HAP-1 (cell line): Measurements from ENCODE around the gene IKZF1.

Source experiments
- DNase-seq, 2 experiments: peaks; one replicate each; pipeline ENCODE4 v3.0.0-alpha.2; 2016 to 2020; ENCODE audit warnings: low spot score in 2 of 2
- H3K27me3 ChIP-seq: fragments of 250-450 bp; sonication (Bioruptor Pico); 2 replicates; pipeline ENCODE4 v1.5.1; 2020; ENCODE audit warnings: low read depth, mild to moderate bottlenecking, moderate library complexity
- H3K36me3 ChIP-seq: fragments of 250-450 bp; sonication (Bioruptor Pico); replicated peaks from 2 replicates; pipeline ENCODE4 v1.5.1; 2020; ENCODE audit warnings: mild to moderate bottlenecking
- H3K4me1 ChIP-seq: fragments of 250-450 bp; sonication (Bioruptor Pico); 2 replicates; pipeline ENCODE4 v1.5.1; 2020; ENCODE audit warnings: mild to moderate bottlenecking
- H3K4me3 ChIP-seq: fragments of 250-450 bp; sonication (Bioruptor Pico); 2 replicates; pipeline ENCODE4 v1.5.1; 2020; ENCODE audit warnings: mild to moderate bottlenecking, moderate library complexity
- H3K9me3 ChIP-seq: fragments of 250-450 bp; sonication (Bioruptor Pico); 2 replicates; pipeline ENCODE4 v1.5.1; 2020; ENCODE audit warnings: mild to moderate bottlenecking, moderate library complexity
- in situ Hi-C: fragments of 300-500 bp; cut with MboI; formaldehyde crosslinking; loops from 3 replicates; pipeline ENCODE4 v1.14.3; 2020; ENCODE audit warnings: low sequenced_read_pairs, inconsistent platforms, mixed read lengths

Gene IKZF1

DNA sequence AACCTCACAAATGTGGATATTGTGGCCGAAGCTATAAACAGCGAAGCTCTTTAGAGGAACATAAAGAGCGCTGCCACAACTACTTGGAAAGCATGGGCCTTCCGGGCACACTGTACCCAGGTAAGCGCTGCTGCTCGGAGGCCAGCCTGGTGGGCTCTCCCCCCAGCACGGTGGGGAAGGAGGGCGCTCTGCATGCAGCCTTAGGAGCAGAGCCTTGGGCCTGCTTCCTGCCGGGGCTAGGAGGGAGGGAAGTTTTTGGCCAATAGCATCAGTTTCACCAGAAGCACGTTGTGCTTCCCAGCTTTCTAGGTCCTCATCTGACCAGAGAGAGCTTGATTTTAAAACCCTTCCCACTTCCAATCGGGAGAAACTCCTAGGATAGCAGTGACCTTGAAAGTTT, 82.8 kb downstream of the IKZF1 start:
- no peak for DNase-seq
- Histone ChIP-seq H3K36me3 (no peaks in the 10 kb centered on the region), H3K27me3 (no peaks in the 10 kb centered on the region), H3K4me3 (no peak overlapping the region), H3K9me3 (no peaks in the 10 kb centered on the region), H3K4me1 (no peaks in the 10 kb centered on the region)
- in situ Hi-C loops: no loop called here

GRCh38 chr7:50389961-50390360, 85.4 kb downstream of the IKZF1 start:
- in situ Hi-C loops: no loop called here
- H3K36me3 ChIP-seq: no peaks in the 10 kb centered on the region
- DNase-seq: no peak
- no peak overlapping the region for H3K4me3 ChIP-seq
- no peaks in the 10 kb centered on the region for H3K4me1 ChIP-seq
- no peaks in the 10 kb centered on the region for H3K9me3 ChIP-seq
- H3K27me3 ChIP-seq: no peaks in the 10 kb centered on the region

DNA sequence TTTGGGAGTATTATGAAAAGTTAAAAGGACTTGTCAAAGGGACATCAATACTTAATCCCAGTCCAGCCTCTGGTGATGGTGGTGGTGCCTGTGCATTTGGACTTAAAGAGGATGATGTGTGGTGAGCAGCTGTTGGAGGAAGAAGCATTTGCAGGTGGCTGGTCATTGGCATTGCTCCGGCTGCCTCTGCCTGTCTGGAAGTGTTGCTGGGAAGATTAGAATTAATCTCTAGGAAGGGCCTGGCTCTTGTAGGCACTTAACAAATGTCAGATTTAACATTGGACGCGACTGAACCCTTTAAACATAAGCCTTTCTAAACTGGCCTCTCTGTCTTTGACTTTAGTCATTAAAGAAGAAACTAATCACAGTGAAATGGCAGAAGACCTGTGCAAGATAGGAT, 86.9 kb downstream of the IKZF1 start:
- no peak overlapping the region for H3K4me3 ChIP-seq
- H3K27me3 ChIP-seq: no peaks in the 10 kb centered on the region
- in situ Hi-C loops: no loop called here
- DNase-seq: no peak
- no peaks in the 10 kb centered on the region for H3K9me3 ChIP-seq
- H3K4me1 ChIP-seq: no peaks in the 10 kb centered on the region
- H3K36me3 ChIP-seq: no peaks in the 10 kb centered on the region

GRCh38 chr7:50393076-50393475, 88.6 kb downstream of the IKZF1 start:
- no peaks in the 10 kb centered on the region for H3K9me3 ChIP-seq
- DNase-seq: no peak
- H3K4me3 ChIP-seq: no peak overlapping the region
- in situ Hi-C loops: no loop called here
- no peaks in the 10 kb centered on the region for H3K36me3 ChIP-seq
- H3K4me1 ChIP-seq: no peaks in the 10 kb centered on the region
- H3K27me3 ChIP-seq: no peaks in the 10 kb centered on the region

GRCh38 chr7:50393547-50394252, 89.2 kb downstream of the IKZF1 start:
- DNase-seq: no peak
- H3K27me3 ChIP-seq: no peaks in the 10 kb centered on the region
- H3K9me3 ChIP-seq: no peaks in the 10 kb centered on the region
- no peak overlapping the region for H3K4me3 ChIP-seq
- in situ Hi-C loops: no loop called here
- H3K4me1 ChIP-seq: no peaks in the 10 kb centered on the region
- H3K36me3 ChIP-seq: no peaks in the 10 kb centered on the region

- no peak for DNase-seq
- no peaks in the 10 kb centered on the region for H3K27me3 ChIP-seq
- H3K4me3 ChIP-seq: no peak overlapping the region
- no peaks in the 10 kb centered on the region for H3K4me1 ChIP-seq
- in situ Hi-C loops: no loop called here
- H3K36me3 ChIP-seq: no peaks in the 10 kb centered on the region
- H3K9me3 ChIP-seq: no peaks in the 10 kb centered on the region
Observed at GRCh38 chr7:50394315-50394714, 89.8 kb downstream of the IKZF1 start.

- H3K9me3 ChIP-seq: no peaks in the 10 kb centered on the region
- H3K4me3 ChIP-seq: no peak overlapping the region
- no peak for DNase-seq
- in situ Hi-C loops: no loop called here
- no peaks in the 10 kb centered on the region for H3K4me1 ChIP-seq
- H3K36me3 ChIP-seq: no peaks in the 10 kb centered on the region
- H3K27me3 ChIP-seq: no peaks in the 10 kb centered on the region
Observed at GRCh38 chr7:50396856-50397255, 92.3 kb downstream of the IKZF1 start.

- Histone ChIP-seq H3K9me3 (no peaks in the 10 kb centered on the region), H3K36me3 (no peaks in the 10 kb centered on the region), H3K4me1 (no peaks in the 10 kb centered on the region), H3K4me3 (no peak overlapping the region), H3K27me3 (no peaks in the 10 kb centered on the region)
- in situ Hi-C loops: no loop called here
- no peak for DNase-seq
Observed at GRCh38 chr7:50397320-50397970, 92.9 kb downstream of the IKZF1 start.

GRCh38 chr7:50397971-50398324, 93.4 kb downstream of the IKZF1 start:
- Histone ChIP-seq H3K9me3 (no peaks in the 10 kb centered on the region), H3K36me3 (no peaks in the 10 kb centered on the region), H3K4me1 (no peaks in the 10 kb centered on the region), H3K4me3 (no peak overlapping the region), H3K27me3 (no peaks in the 10 kb centered on the region)
- no peak for DNase-seq
- in situ Hi-C loops: no loop called here

DNA sequence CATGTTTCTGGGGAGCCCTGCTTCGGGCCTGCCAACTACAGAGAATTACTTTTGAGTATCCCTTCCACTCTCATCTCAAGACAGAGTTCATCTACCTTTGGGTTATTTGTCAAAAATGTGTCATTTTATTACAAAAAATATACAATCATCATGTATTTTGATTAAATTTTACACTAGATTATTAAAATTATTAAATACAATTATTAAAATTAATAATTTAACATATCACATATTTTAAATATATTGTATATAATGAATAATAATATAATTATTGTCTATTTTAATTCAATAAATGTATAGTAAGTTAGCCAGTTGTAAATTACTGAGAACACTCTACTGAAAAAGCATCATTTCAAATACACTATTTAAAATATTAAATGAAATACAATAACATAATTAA, 94.7 kb downstream of the IKZF1 start:
- Histone ChIP-seq H3K9me3 (no peaks in the 10 kb centered on the region), H3K36me3 (no peaks in the 10 kb centered on the region), H3K27me3 (no peaks in the 10 kb centered on the region), H3K4me3 (no peak overlapping the region), H3K4me1 (no peaks in the 10 kb centered on the region)
- no peak for DNase-seq
- in situ Hi-C loops: no loop called here

DNA sequence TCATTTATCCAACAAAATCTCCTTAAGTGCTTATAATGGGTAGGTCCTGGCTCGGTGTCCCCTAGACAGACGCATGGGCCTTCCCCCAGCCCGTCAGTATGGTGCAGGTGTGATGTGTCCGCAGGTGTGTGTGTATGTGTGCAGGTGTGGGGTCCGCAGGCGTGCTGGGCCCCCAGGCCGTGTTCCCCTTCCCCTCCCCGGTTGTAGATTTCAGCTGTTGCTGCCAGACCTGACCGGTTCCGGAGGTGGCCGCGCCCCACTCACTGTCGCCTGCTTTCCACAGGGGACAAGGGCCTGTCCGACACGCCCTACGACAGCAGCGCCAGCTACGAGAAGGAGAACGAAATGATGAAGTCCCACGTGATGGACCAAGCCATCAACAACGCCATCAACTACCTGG, 95.1 kb downstream of the IKZF1 start:
- Histone ChIP-seq H3K27me3 (no peaks in the 10 kb centered on the region), H3K4me3 (no peak overlapping the region), H3K4me1 (no peaks in the 10 kb centered on the region), H3K36me3 (no peaks in the 10 kb centered on the region), H3K9me3 (no peaks in the 10 kb centered on the region)
- DNase-seq: no peak
- in situ Hi-C loops: loop anchor here (25.0 kb wide), 1 partner anchor 312 kb away; the partner anchor contains the start of gene ZPBP

DNA sequence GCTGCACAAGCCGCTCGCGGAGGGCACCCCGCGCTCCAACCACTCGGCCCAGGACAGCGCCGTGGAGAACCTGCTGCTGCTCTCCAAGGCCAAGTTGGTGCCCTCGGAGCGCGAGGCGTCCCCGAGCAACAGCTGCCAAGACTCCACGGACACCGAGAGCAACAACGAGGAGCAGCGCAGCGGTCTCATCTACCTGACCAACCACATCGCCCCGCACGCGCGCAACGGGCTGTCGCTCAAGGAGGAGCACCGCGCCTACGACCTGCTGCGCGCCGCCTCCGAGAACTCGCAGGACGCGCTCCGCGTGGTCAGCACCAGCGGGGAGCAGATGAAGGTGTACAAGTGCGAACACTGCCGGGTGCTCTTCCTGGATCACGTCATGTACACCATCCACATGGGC, 95.6 kb downstream of the IKZF1 start:
- H3K9me3 ChIP-seq: no peaks in the 10 kb centered on the region
- H3K4me1 ChIP-seq: no peaks in the 10 kb centered on the region

GRCh38 chr7:50404392-50404791, 99.9 kb downstream of the IKZF1 start:
- no peaks in the 10 kb centered on the region for H3K4me1 ChIP-seq
- in situ Hi-C loops: loop anchor here (25.0 kb wide), 1 partner anchor 317 kb away; the partner anchor contains the start of gene ZPBP
- H3K4me3 ChIP-seq: no peak overlapping the region
- H3K9me3 ChIP-seq: no peaks in the 10 kb centered on the region
- DNase-seq: no peak
- H3K36me3 ChIP-seq: no peaks in the 10 kb centered on the region
- no peaks in the 10 kb centered on the region for H3K27me3 ChIP-seq

More for the DNA sequence above, 95.6 kb downstream of the IKZF1 start:
- H3K4me3 ChIP-seq: no peak overlapping the region
- no peaks in the 10 kb centered on the region for H3K36me3 ChIP-seq
- no peak for DNase-seq
- in situ Hi-C loops: loop anchor here (25.0 kb wide), 1 partner anchor 313 kb away; the partner anchor contains the start of gene ZPBP
- no peaks in the 10 kb centered on the region for H3K27me3 ChIP-seq

DNA sequence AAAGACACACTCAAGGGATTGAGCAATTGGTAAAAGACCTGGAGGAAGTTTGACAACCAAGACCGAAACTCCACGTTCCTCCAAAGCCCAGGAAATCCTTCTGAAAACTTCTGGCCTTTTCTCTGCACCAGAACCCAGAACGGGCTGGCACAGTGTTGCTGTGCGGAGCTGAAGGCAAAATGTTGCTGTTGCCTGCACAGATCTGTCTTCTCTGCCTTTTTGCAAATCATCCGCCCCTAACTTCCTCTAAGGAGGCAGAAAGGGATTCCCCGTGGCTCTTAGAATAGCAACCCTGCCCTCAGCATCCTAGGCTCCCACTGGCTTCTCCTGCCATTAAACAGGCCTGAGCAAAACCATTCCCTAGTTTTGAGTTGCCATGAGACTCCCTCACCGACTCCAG, 100.7 kb downstream of the IKZF1 start:
- DNase-seq: no peak
- H3K4me1 ChIP-seq: no peaks in the 10 kb centered on the region
- H3K27me3 ChIP-seq: no peaks in the 10 kb centered on the region
- H3K9me3 ChIP-seq: no peaks in the 10 kb centered on the region
- no peaks in the 10 kb centered on the region for H3K36me3 ChIP-seq
- in situ Hi-C loops: loop anchor here (25.0 kb wide), 1 partner anchor 318 kb away; the partner anchor contains the start of gene ZPBP
- H3K4me3 ChIP-seq: no peak overlapping the region
